Uterus (tissue), 2 donors: ENCODE results near the gene KCNQ2.

Experiments
- CTCF ChIP-seq, 4 experiments: fragments of 200-600 bp in 2 of 4; fragments of 450-650 bp in 2 of 4; sonication (generic) in 2 of 4; IDR thresholded peaks; one replicate each; pipeline ENCODE4 v1.5.1; 2016 to 2019; ENCODE audit warnings: antibody characterized with exemption in 4 of 4, mild to moderate bottlenecking in 2 of 4, moderate library complexity in 1 of 4
- POLR2A ChIP-seq, 2 donors: fragments of 450-650 bp; IDR thresholded peaks; one replicate each; pipeline ENCODE4 v1.6.1; 2016; ENCODE audit warnings: antibody characterized with exemption in 2 of 2, mild to moderate bottlenecking in 1 of 2, moderate library complexity in 1 of 2

GRCh38 chr20:63417097-63417737 is 55.2 kb downstream of the KCNQ2 start:
- TF ChIP-seq CTCF (IDR thresholded peaks at IDR 0.05), result no peak
- TF ChIP-seq POLR2A (IDR thresholded peaks at IDR 0.05), result no peak
